Sigmoid colon (tissue), 7 donors: ENCODE data around the gene SEMA4B. TPM values are rescaled to one million over a fixed set of nuclear protein-coding genes. Genes with fewer than 3 reads are reported as not detected.

ENCODE experiments used
- DNase-seq: peaks from one replicate; pipeline ENCODE4 v3.0.0-alpha.2; 2019
- H3K27ac ChIP-seq, 4 donors: fragments of 200-600 bp; sonication (generic); one replicate each; pipeline ENCODE4 v1.5.1; 2016 to 2019; ENCODE audit warnings: mild to moderate bottlenecking in 1 of 4
- H3K27me3 ChIP-seq, 3 donors: fragments of 200-600 bp; sonication (generic); one replicate each; pipeline ENCODE4 v1.5.1; 2019; ENCODE audit warnings: mild to moderate bottlenecking in 1 of 3
- H3K36me3 ChIP-seq, 4 donors: fragments of 200-600 bp; sonication (generic); one replicate each; pipeline ENCODE4 v1.5.1; 2016 to 2019
- H3K4me1 ChIP-seq, 4 donors: fragments of 200-600 bp; sonication (generic); one replicate each; pipeline ENCODE4 v1.5.1; 2017 to 2019
- H3K4me3 ChIP-seq, 4 donors: fragments of 200-600 bp; sonication (generic); one replicate each; pipeline ENCODE4 v1.5.1; 2017 to 2019; ENCODE audit warnings: mild to moderate bottlenecking in 2 of 4, moderate library complexity in 1 of 4
- H3K9me3 ChIP-seq, 4 donors: fragments of 200-600 bp in 3 of 4; sonication (generic) in 3 of 4; one replicate each; pipeline versions ENCODE4 v1.5.1 to v1.6.1; 2013 to 2019
- EP300 ChIP-seq, 4 donors: sonication (generic); formaldehyde crosslinking; IDR thresholded peaks; one replicate each; pipeline ENCODE4 v1.6.1; 2017; ENCODE audit warnings: antibody characterized with exemption in 4 of 4
- POLR2A ChIP-seq, 2 donors: fragments of 450-650 bp; IDR thresholded peaks; one replicate each; pipeline ENCODE4 v1.6.1; 2016; ENCODE audit warnings: antibody characterized with exemption in 2 of 2, mild to moderate bottlenecking in 2 of 2, moderate library complexity in 2 of 2
- POLR2AphosphoS5 ChIP-seq, 4 donors: sonication (generic); formaldehyde crosslinking; IDR thresholded peaks; one replicate each; pipeline ENCODE4 v1.6.1; 2017; ENCODE audit warnings: antibody characterized with exemption in 4 of 4
- WGBS, 2 donors: extraction: QIAGEN DNeasy Blood & Tissue Kit; methylation state at CpG; one replicate each; pipeline ENCODE4 v1.1.7; 2013; 5-methylcytosine and 5-hydroxymethylcytosine counted together
- intact Hi-C: fragments of 100-400 bp; cut with DNase I; formaldehyde crosslinking; loops from one replicate; pipeline ENCODE4 v1.15.1; 2023
- polyA plus RNA-seq, 3 donors: library from polyadenylated mRNA; stranded (reverse); fragments of 200-250 nt; gene quantifications; one replicate each; pipeline ENCODE4 v1.2.3, GENCODE V29; 2013
- total RNA-seq, 4 donors: library from RNA; depleted of rRNA; stranded (reverse); fragments of >200 nt; gene quantifications; one replicate each; pipeline ENCODE4 v1.1.0, GENCODE V29; 2016
- TF ChIP-seq, protein P1 (sequence below), 4 experiments: fragments of 450-650 bp in 3 of 4; fragments of 200-600 bp in 1 of 4; IDR thresholded peaks; one replicate each; pipeline ENCODE4 v1.5.1; 2016 to 2019; ENCODE audit warnings: antibody characterized with exemption in 4 of 4, mild to moderate bottlenecking in 3 of 4, moderate library complexity in 2 of 4
- donor health status: healthy with polysubstance abuse.
- donor health status: Bipolar disorder and iron deficiency.
- donor health status: healthy.

The SEMA4B gene
- total and polyA plus RNA-seq, 7 donors, result 10.6 to 94.5 (median 50.7) TPM

DNA sequence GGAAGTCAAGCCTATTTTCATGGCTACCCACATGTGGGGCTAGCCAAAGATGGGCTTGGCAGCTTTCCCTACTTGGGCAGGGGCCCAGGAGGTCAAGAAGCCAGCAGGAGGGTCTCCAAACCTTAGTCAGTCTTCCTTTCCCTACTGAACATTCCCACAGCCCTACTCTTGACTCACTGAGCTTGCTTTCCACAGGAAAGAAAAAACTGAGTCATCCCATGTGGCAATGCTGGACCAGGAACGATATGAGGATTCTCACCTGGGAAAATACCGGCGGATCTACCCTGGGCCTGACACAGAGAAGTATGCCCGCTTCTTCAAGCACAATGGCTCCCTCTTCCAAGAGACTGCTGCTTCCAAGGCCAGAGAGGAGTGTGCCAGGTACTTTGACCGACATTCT is 60.7 kb downstream of the SEMA4B start:
- intact Hi-C loops, result no loop called here
- DNase-seq, result no peak
- 71 to 92% methylated on average over 5 of the region's 5 CpGs for WGBS, 2 donors

DNA sequence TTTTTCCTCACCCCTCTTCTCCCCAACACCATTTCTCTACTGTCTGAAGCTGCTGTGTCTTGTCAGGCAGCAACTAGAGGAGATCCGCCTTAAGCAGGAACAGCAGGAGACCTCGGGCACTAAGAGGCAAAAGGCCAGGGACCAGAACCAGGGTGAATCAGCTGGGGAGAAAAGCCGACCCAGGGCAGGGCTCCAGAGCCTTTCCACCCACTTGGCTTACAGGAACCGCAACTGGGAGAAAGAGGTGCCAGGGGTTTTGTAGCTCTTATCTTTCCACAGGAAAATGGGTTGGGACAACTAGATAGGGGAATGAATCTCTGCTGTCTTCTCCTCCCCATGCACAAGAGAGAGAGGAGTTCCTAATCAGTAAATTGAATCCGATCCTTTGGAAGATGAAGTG is 61.3 kb downstream of the SEMA4B start:
- DNase-seq, result no peak
- 76 to 88% methylated on average over 5 of the region's 5 CpGs for WGBS, 2 donors

More for the DNA sequence above, 60.7 kb downstream of the SEMA4B start:
- no peak for TF ChIP-seq EP300 (IDR thresholded peaks at IDR 0.05)
- TF ChIP-seq POLR2AphosphoS5 (IDR thresholded peaks at IDR 0.05), result no peak
- no peak for TF ChIP-seq POLR2A (IDR thresholded peaks at IDR 0.05)
- TF ChIP-seq, protein P1, sequence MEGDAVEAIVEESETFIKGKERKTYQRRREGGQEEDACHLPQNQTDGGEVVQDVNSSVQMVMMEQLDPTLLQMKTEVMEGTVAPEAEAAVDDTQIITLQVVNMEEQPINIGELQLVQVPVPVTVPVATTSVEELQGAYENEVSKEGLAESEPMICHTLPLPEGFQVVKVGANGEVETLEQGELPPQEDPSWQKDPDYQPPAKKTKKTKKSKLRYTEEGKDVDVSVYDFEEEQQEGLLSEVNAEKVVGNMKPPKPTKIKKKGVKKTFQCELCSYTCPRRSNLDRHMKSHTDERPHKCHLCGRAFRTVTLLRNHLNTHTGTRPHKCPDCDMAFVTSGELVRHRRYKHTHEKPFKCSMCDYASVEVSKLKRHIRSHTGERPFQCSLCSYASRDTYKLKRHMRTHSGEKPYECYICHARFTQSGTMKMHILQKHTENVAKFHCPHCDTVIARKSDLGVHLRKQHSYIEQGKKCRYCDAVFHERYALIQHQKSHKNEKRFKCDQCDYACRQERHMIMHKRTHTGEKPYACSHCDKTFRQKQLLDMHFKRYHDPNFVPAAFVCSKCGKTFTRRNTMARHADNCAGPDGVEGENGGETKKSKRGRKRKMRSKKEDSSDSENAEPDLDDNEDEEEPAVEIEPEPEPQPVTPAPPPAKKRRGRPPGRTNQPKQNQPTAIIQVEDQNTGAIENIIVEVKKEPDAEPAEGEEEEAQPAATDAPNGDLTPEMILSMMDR (IDR thresholded peaks at IDR 0.05), result no peak
- H3K27me3 ChIP-seq, result no peaks in the 10 kb centered on the region
- peaks cover 0 to 16% (median 8%) of the 10 kb centered on the region in 4 donors for H3K4me1 ChIP-seq
- H3K9me3 ChIP-seq, result no peaks in the 10 kb centered on the region
- no peak overlapping the region for H3K27ac ChIP-seq
- no peak overlapping the region for H3K4me3 ChIP-seq
- H3K36me3 ChIP-seq, result no peaks in the 10 kb centered on the region

DNA sequence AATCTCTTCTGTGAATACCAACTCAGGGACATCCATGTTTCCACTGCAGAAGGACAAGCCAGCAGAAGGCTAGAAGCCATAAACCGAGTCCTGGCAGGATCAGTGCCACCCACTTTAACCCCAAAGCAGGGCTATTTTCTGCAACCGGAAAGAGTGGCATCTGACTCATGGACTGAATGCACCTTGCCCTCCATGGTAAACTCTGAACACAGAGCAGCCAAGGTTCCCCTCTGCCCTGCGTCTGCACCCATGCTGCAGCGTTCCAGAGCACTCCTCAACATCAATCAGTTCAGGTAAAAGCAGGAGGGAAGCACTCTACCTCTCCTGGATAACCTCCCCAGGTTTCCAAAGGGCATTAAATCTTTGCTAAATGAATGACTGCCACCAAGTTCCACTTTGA is 63.5 kb downstream of the SEMA4B start:
- peaks cover 0 to 43% (median 36%) of the 10 kb centered on the region in 4 donors for H3K4me1 ChIP-seq
- WGBS, 2 donors, result 7 to 41% methylated on average over 4 of the region's 4 CpGs
- peaks cover 0 to 12% (median 3%) of the 10 kb centered on the region in 4 donors for H3K36me3 ChIP-seq
- DNase-seq, result no peak
- intact Hi-C loops, result no loop called here
- peak overlapping the region; percentile 93 to 99 (median 96) for H3K27ac ChIP-seq
- H3K27me3 ChIP-seq, result no peaks in the 10 kb centered on the region
- H3K4me3 ChIP-seq, result peak overlapping the region; percentile 64 to 85 (median 77)
- TF ChIP-seq, protein P1 (IDR thresholded peaks at IDR 0.05), result no peak
- TF ChIP-seq POLR2A (IDR thresholded peaks at IDR 0.05) (no peak), POLR2AphosphoS5 (IDR thresholded peaks at IDR 0.05) (no peak), EP300 (IDR thresholded peaks at IDR 0.05) (no peak)
- no peaks in the 10 kb centered on the region for H3K9me3 ChIP-seq

More for the DNA sequence above, 61.3 kb downstream of the SEMA4B start:
- H3K27me3 ChIP-seq, result no peaks in the 10 kb centered on the region
- no peaks in the 10 kb centered on the region for H3K9me3 ChIP-seq
- H3K4me1 ChIP-seq, result peaks cover 0 to 22% (median 14%) of the 10 kb centered on the region in 4 donors
- no peak overlapping the region for H3K27ac ChIP-seq
- H3K36me3 ChIP-seq, result no peaks in the 10 kb centered on the region
- TF ChIP-seq EP300 (IDR thresholded peaks at IDR 0.05) (no peak), POLR2A (IDR thresholded peaks at IDR 0.05) (no peak), POLR2AphosphoS5 (IDR thresholded peaks at IDR 0.05) (no peak)
- TF ChIP-seq, protein P1 (IDR thresholded peaks at IDR 0.05), result no peak
- H3K4me3 ChIP-seq, result no peak overlapping the region
- intact Hi-C loops, result no loop called here

- peak; percentile 96 for DNase-seq
- no peaks in the 10 kb centered on the region for H3K27me3 ChIP-seq
- H3K4me1 ChIP-seq, result peaks cover 0 to 49% (median 43%) of the 10 kb centered on the region in 4 donors
- H3K27ac ChIP-seq, result peak within 1 kb of the TSS; percentile 93 to 99 (median 96)
- WGBS, 2 donors, result 0% methylated on average over 59 of the region's 59 CpGs
- H3K36me3 ChIP-seq, result peaks cover 0 to 20% (median 10%) of the 10 kb centered on the region in 4 donors
- H3K9me3 ChIP-seq, result no peaks in the 10 kb centered on the region
- peak within 1 kb of the TSS; percentile 64 to 85 (median 77) for H3K4me3 ChIP-seq
- intact Hi-C loops, result loop anchor here (1.0 kb wide), 1 partner anchor 31 kb away; the partner anchor contains the start of gene GDPGP1
- TF ChIP-seq POLR2A (IDR thresholded peaks at IDR 0.05) (peak; percentile 66 to 93), POLR2AphosphoS5 (IDR thresholded peaks at IDR 0.05) (peak; percentile 93 to 95 (median 94)), EP300 (IDR thresholded peaks at IDR 0.05) (no peak)
- TF ChIP-seq, protein P1 (IDR thresholded peaks at IDR 0.05), result no peak
Measured at GRCh38 chr15:90265271-90266060, 64.3 kb downstream of the SEMA4B start, which contains the start of gene NGRN. Gene NGRN, plus strand, starts transcription at chr15:90265672. Its CDS starts 41 bp downstream, at chr15:90265713.
